Breast epithelium (tissue), 3 donors: ENCODE measurements around the gene NSUN2.

Source experiments
- CTCF ChIP-seq, 3 donors: fragments of 450-650 bp; IDR thresholded peaks; one replicate each; pipeline ENCODE4 v1.5.1; 2016 to 2017; ENCODE audit warnings: antibody characterized with exemption in 3 of 3, mild to moderate bottlenecking in 3 of 3, moderate library complexity in 3 of 3
- POLR2AphosphoS5 ChIP-seq, 3 donors: sonication (generic); formaldehyde crosslinking; IDR thresholded peaks; one replicate each; pipeline ENCODE4 v1.6.1; 2017; ENCODE audit warnings: antibody characterized with exemption in 3 of 3

GRCh38 chr5:6623941-6624340 lies 8.9 kb downstream of the NSUN2 start:
- no peak for TF ChIP-seq CTCF (IDR thresholded peaks at IDR 0.05)
- TF ChIP-seq POLR2AphosphoS5 (IDR thresholded peaks at IDR 0.05) = no peak
